ENCODE measurements around the gene SETMAR. TPM values are rescaled to one million over a fixed set of nuclear protein-coding genes. Genes with fewer than 3 reads are reported as not detected.
A peak's percentile ranks its signal among the peaks of the same experiment; 100 is the strongest.
"Not testable (repeated sequence)": the region's sequence is repeated elsewhere in the genome, so short reads cannot be mapped to it uniquely, and the experiment has no call there.

The SETMAR gene
- total and polyA plus RNA-seq, 8 donors: 4.1 to 11.7 (median 8.6) TPM

DNA sequence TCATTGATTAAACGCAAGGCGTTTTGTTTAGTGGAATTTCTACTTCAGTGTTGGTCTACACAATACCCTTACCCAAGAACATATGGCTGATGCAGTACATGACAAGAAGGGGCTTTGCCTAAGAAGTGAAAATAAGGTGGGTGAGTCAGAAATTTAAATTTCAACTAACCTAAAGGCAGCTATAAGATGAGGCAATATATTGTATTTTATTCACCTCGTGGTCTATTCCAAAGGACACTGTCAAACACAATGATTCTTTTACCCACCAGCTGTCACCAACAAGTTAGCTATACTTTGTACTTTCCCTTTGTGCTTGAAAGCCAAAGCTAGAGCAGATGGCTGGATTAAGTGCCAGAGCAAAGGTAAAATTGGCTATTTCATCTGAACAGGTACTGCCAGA is 10.9 kb upstream of the SETMAR start:
- H3K36me3 ChIP-seq: no peaks in the 10 kb centered on the region
- no peaks in the 10 kb centered on the region for H3K9me3 ChIP-seq
- H3K4me1 ChIP-seq: no peaks in the 10 kb centered on the region
- DNase-seq: no peak
- WGBS, 2 donors: 27 to 36% methylated on average over 3 of the region's 3 CpGs
- no peak for ATAC-seq
- H3K27me3 ChIP-seq: no peaks in the 10 kb centered on the region
- H3K4me3 ChIP-seq: no peak overlapping the region
- H3K27ac ChIP-seq: no peak overlapping the region
- TF ChIP-seq, protein P1, sequence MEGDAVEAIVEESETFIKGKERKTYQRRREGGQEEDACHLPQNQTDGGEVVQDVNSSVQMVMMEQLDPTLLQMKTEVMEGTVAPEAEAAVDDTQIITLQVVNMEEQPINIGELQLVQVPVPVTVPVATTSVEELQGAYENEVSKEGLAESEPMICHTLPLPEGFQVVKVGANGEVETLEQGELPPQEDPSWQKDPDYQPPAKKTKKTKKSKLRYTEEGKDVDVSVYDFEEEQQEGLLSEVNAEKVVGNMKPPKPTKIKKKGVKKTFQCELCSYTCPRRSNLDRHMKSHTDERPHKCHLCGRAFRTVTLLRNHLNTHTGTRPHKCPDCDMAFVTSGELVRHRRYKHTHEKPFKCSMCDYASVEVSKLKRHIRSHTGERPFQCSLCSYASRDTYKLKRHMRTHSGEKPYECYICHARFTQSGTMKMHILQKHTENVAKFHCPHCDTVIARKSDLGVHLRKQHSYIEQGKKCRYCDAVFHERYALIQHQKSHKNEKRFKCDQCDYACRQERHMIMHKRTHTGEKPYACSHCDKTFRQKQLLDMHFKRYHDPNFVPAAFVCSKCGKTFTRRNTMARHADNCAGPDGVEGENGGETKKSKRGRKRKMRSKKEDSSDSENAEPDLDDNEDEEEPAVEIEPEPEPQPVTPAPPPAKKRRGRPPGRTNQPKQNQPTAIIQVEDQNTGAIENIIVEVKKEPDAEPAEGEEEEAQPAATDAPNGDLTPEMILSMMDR (IDR thresholded peaks at IDR 0.05): no peak
- intact Hi-C loops (cut with DNase I): loop anchor here in 1 of 3 donors (5.0 kb wide), 1 partner anchor 1100 kb away; no protein-coding TSS in a partner anchor
- no peak for FAIRE-seq

DNA sequence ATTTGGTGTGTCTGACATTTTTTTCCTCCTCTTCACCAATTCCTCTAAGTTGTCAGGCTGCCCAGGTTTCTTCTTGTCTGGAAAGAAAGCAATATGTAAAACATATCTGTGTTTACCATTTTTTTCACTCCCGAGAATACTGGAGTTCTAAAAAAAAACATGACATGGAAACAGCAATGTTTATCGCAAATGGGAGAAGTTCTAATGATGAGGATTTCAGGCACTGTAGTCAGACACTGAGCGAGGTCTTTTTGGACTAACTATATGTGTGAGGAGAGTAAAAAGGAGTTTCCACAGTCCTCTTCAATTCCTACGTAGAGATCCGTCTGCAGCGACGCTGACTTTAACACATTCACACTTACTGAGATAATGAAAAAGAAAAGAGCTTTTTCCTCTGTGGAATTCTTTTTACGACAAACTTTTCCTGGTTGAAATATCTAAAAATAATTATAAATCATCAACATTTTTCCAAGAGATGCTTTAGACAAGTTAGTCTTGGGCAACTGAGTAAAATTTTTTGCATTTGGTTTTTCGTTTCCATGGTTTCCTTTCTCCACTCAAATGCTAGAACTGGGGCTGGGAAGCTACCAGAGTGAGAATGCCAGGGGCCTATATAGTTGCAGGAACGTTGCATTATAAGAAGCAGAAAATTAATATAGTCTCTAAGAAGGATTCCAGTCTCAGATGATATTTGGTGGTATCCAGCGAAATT is 8.4 kb upstream of the SETMAR start:
- ATAC-seq (no peak), FAIRE-seq (no peak), DNase-seq (no peak)
- intact Hi-C loops (cut with DNase I): loop anchor here in 1 of 3 donors (5.0 kb wide), 1 partner anchor 1102 kb away; no protein-coding TSS in a partner anchor
- Histone ChIP-seq H3K36me3 (no peaks in the 10 kb centered on the region), H3K9me3 (no peaks in the 10 kb centered on the region), H3K27me3 (no peaks in the 10 kb centered on the region), H3K4me3 (no peak overlapping the region), H3K4me1 (no peaks in the 10 kb centered on the region), H3K27ac (no peak overlapping the region)
- TF ChIP-seq, protein P1 (IDR thresholded peaks at IDR 0.05): no peak
- 73 to 74% methylated on average over 11 of the region's 11 CpGs for WGBS, 2 donors

DNA sequence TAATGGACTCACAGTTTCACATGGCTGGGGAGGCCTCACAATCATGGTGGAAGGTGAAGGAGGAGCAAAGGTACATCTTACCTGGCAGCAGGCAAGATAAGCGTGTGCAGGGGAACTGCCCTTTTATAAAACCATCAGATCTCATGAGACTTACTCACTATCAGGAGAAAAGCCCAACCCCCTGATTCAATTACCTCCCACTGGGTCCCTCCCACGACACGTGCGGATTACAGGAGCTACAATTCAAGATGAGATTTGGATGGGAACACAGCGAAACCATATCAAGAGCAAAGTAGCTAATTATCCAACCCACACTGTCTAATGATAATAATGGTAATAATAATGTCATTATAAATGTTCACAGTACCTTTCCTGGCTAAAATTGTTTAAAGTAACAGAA is 6.7 kb upstream of the SETMAR start:
- H3K36me3 ChIP-seq; DNase-seq; FAIRE-seq; ATAC-seq; H3K4me1 ChIP-seq; H3K4me3 ChIP-seq; intact Hi-C loops (cut with DNase I); H3K27ac ChIP-seq; H3K27me3 ChIP-seq; H3K9me3 ChIP-seq: not testable (repeated sequence)
- WGBS, 2 donors: 88 to 95% methylated on average over 5 of the region's 5 CpGs

DNA sequence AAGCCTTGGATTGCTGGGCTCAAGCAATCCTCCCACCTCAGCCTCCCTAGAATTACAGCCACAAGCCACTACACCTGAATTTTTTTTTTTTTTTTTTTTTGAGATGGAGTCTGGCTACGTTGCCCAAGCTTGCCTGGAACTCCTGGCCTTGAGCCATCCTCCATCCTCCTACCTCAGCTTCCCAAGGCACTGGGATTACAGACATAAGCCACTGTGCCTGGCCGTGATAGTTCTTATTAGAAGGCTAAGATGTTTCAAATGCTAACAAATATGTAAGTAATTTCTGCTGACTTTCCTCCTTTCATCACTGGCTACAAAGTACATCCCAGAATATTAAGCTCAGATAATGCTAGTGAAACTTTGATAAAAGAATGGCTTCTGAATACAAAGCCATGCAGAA is 5.7 kb upstream of the SETMAR start:
- no peaks in the 10 kb centered on the region for H3K27me3 ChIP-seq
- H3K27ac ChIP-seq: no peak overlapping the region
- FAIRE-seq (no peak), DNase-seq (no peak), ATAC-seq (no peak)
- TF ChIP-seq, protein P1 (IDR thresholded peaks at IDR 0.05): no peak
- no peaks in the 10 kb centered on the region for H3K4me1 ChIP-seq
- no peaks in the 10 kb centered on the region for H3K36me3 ChIP-seq
- H3K4me3 ChIP-seq: no peak overlapping the region
- intact Hi-C loops (cut with DNase I): no loop called here
- 67 to 71% methylated on average over 2 of the region's 2 CpGs for WGBS, 2 donors
- H3K9me3 ChIP-seq: no peaks in the 10 kb centered on the region

DNA sequence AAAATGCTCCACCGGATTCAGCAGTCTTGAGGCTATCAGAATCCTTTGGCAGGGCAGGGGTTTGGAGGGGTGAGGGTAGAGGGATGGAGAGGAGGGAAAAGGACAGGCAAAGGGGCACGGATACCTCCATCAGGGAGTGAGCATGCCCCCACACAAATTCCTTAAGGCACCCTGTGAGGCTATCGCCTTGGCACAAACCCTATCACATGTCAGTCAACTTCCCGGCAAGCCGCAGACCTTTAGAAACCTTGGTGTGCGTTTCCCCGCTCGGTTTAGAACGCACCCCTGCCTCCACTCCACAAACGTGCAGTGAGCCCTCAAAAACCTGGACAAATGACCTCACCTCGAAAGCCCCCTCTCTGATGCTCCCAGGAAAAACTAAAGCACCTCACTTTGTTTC is 422 bp upstream of the SETMAR start:
- ATAC-seq: no peak
- Histone ChIP-seq H3K27me3 (no peaks in the 10 kb centered on the region), H3K4me1 (peaks cover 0 to 28% (median 20%) of the 10 kb centered on the region in 3 donors), H3K27ac (peak overlapping the region in 3 of 4 donors; percentile 84 to 97 (median 94)), H3K9me3 (no peaks in the 10 kb centered on the region), H3K4me3 (peak overlapping the region; percentile 58 to 81 (median 72)), H3K36me3 (no peaks in the 10 kb centered on the region)
- intact Hi-C loops (cut with DNase I): no loop called here
- WGBS, 2 donors: 32 to 47% methylated on average over 11 of the region's 11 CpGs
- FAIRE-seq: no peak
- DNase-seq: peak in 4 of 6 donors; percentile 10 to 29 (median 16)
- TF ChIP-seq, protein P1 (IDR thresholded peaks at IDR 0.05): no peak

DNA sequence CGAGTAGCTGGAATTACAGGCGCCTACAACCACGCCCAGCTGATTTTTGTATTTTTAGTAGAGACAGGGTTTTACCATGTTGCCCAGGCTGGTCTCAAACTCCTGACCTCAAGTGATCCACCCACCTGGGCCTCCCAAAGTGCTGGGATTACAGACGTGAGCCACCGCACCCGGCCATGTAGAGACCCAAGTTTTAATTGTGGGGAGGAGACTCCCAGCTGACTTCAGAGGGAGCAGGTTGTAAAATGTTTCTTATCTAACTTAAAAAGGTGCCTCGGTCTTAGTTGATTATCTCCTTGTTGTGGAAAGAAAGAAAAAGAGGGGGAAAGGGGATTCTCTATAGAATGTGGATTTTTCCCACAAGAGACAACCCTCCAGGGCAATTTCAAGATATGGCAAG is 2.0 kb downstream of the SETMAR start:
- DNase-seq; ATAC-seq; FAIRE-seq; intact Hi-C loops (cut with DNase I); H3K27me3 ChIP-seq; H3K36me3 ChIP-seq; H3K27ac ChIP-seq; H3K9me3 ChIP-seq; H3K4me3 ChIP-seq: not testable (repeated sequence)
- peaks cover 0 to 32% (median 20%) of the 10 kb centered on the region in 3 donors for H3K4me1 ChIP-seq
- 63 to 81% methylated on average over 7 of the region's 7 CpGs for WGBS, 2 donors
